GM12878 (cell line): Measurements from ENCODE around the gene GRM7. TPM values are rescaled to one million over a fixed set of nuclear protein-coding genes. Genes with fewer than 3 reads are reported as not detected.

ENCODE experiments used
- ATAC-seq: fragments of 200-7000 bp; cut with Tn5 transposase; 3 replicates; pipeline ENCODE4 v1.9.1; 2020; ENCODE audit warnings: mild to moderate bottlenecking, moderate library complexity
- BruUV-seq: library from RNA; stranded (reverse); fragments of 400-500 nt; replicated peaks from 2 replicates; lab custom pipeline; 2021; lab: Mats Ljungman, UMichigan
- CTCF ChIA-PET: fragments of 300-600 bp; sonication (Branson Sonifier 250); formaldehyde crosslinking; extraction: SDS; loops from one replicate; lab custom pipeline; 2021; ENCODE audit warnings: inconsistent platforms; lab: Yijun Ruan, JAX
- POLR2A ChIA-PET: fragments of 350-600 bp; formaldehyde crosslinking; extraction: SDS; loops from one replicate; lab custom pipeline; 2021; ENCODE audit warnings: inconsistent platforms; lab: Charles Lee
- RAD21 ChIA-PET: fragments of 300-600 bp; sonication (Branson Sonifier 250); formaldehyde crosslinking; loops from one replicate; lab custom pipeline; 2023; ENCODE audit warnings: antibody characterized with exemption; ENCODE audit not compliant: unreplicated experiment; lab: Charles Lee
- SMC1A ChIA-PET: fragments of 300-600 bp; sonication (Branson Sonifier 250); formaldehyde crosslinking; loops from one replicate; lab custom pipeline; 2023; ENCODE audit not compliant: unreplicated experiment, uncharacterized antibody; lab: Charles Lee
- DNase-seq: peaks from one replicate; pipeline ENCODE4 v3.0.0-alpha.2; 2011; ENCODE audit warnings: low read depth, low spot score
- FAIRE-seq: peaks from 3 replicates; lab custom pipeline; 2011; peaks lifted over from hg19 to GRCh38; lab: Jason Lieb, UNC
- H2AFZ ChIP-seq: 2 replicates; pipeline ENCODE4 v1.6.0; 2011; ENCODE audit warnings: low read depth, low read length, control low read depth; ENCODE audit not compliant: control insufficient read depth
- H3K27ac ChIP-seq: 2 replicates; pipeline ENCODE4 v1.5.1; 2011; ENCODE audit warnings: control low read depth; ENCODE audit not compliant: control insufficient read depth, insufficient read depth
- H3K27me3 ChIP-seq, 2 experiments: replicated peaks in 1 of 2; 2 replicates each; pipeline versions ENCODE4 v1.6.0 to v1.6.1; 2011; ENCODE audit warnings: low read length in 1 of 2; ENCODE audit not compliant: control insufficient read depth in 2 of 2, insufficient read depth in 2 of 2
- H3K36me3 ChIP-seq, 2 experiments: 2 replicates each; pipeline ENCODE4 v1.5.1; 2011; ENCODE audit warnings: low read length in 1 of 2; ENCODE audit not compliant: control insufficient read depth in 2 of 2, insufficient read depth in 2 of 2
- H3K4me1 ChIP-seq: 2 replicates; pipeline ENCODE4 v1.6.1; 2011; ENCODE audit warnings: mild to moderate bottlenecking, low read length, moderate library complexity, mixed read lengths; ENCODE audit not compliant: control insufficient read depth, insufficient read depth
- H3K4me2 ChIP-seq: 2 replicates; pipeline ENCODE4 v1.6.0; 2011; ENCODE audit warnings: control low read depth; ENCODE audit not compliant: control insufficient read depth, insufficient read depth
- H3K4me3 ChIP-seq: fragments of 200-600 bp; sonication (generic); 2 replicates; pipeline ENCODE4 v1.5.1; 2016
- H3K79me2 ChIP-seq: 2 replicates; pipeline ENCODE4 v1.6.0; 2011; ENCODE audit warnings: low read length; ENCODE audit not compliant: control insufficient read depth, insufficient read depth
- H3K9ac ChIP-seq: 2 replicates; pipeline ENCODE4 v1.8.0; 2011; ENCODE audit warnings: low read length, control low read depth, mixed read lengths; ENCODE audit not compliant: control insufficient read depth, insufficient read depth
- H3K9me3 ChIP-seq: replicated peaks from 3 replicates; pipeline ENCODE4 v1.5.1; 2011; ENCODE audit warnings: mild to moderate bottlenecking, low read length; ENCODE audit not compliant: control insufficient read depth, insufficient read depth
- H4K20me1 ChIP-seq: 2 replicates; pipeline ENCODE4 v1.6.0; 2011; ENCODE audit not compliant: control insufficient read depth, insufficient read depth
- CHD1 ChIP-seq: IDR thresholded peaks from 2 replicates; pipeline ENCODE4 v1.6.1; 2012; ENCODE audit warnings: low read depth, low read length, improper control_type of control experiment
- CHD2 ChIP-seq: IDR thresholded peaks from 2 replicates; pipeline ENCODE4 v1.6.1; 2011; ENCODE audit warnings: low read depth, low read length, improper control_type of control experiment, borderline replicate concordance
- ETV6 ChIP-seq, 2 experiments: fragments of 450-650 bp in 1 of 2; IDR thresholded peaks in 1 of 2; conservative IDR thresholded peaks in 1 of 2; 2 replicates each; pipeline ENCODE4 v1.6.1; 2014; ENCODE audit warnings: antibody characterized with exemption in 1 of 2, borderline replicate concordance in 1 of 2, low read depth in 1 of 2, mild to moderate bottlenecking in 1 of 2, moderate library complexity in 1 of 2
- IKZF1 ChIP-seq: fragments of 450-650 bp; conservative IDR thresholded peaks from 2 replicates; pipeline ENCODE4 v1.6.1; 2017; ENCODE audit warnings: antibody characterized with exemption, mild to moderate bottlenecking
- RCOR1 ChIP-seq: conservative IDR thresholded peaks from 2 replicates; pipeline ENCODE4 v1.6.1; 2012; ENCODE audit warnings: low read depth, low read length, improper control_type of control experiment
- RUNX3 ChIP-seq: IDR thresholded peaks from 2 replicates; pipeline ENCODE4 v1.6.1; 2012; ENCODE audit warnings: low read length, inconsistent platforms
- SIN3A ChIP-seq: IDR thresholded peaks from 2 replicates; pipeline ENCODE4 v1.6.1; 2012; ENCODE audit warnings: low read depth, low read length, improper control_type of control experiment
- SIX5 ChIP-seq: IDR thresholded peaks from 2 replicates; pipeline ENCODE4 v1.6.1; 2011; ENCODE audit warnings: mild to moderate bottlenecking, low read depth, low read length, moderate library complexity; ENCODE audit not compliant: severe bottlenecking
- SMC3 ChIP-seq: IDR thresholded peaks from 2 replicates; pipeline ENCODE4 v1.6.1; 2011; ENCODE audit warnings: low read length, improper control_type of control experiment, borderline replicate concordance
- SREBF2 ChIP-seq: IDR thresholded peaks from 2 replicates; pipeline ENCODE4 v1.6.1; 2012; ENCODE audit warnings: mild to moderate bottlenecking, low read length
- WRNIP1 ChIP-seq: IDR thresholded peaks from 2 replicates; pipeline ENCODE4 v1.6.1; 2011; ENCODE audit warnings: low read depth, low read length, improper control_type of control experiment, borderline replicate concordance
- WGBS: methylation state at CpG from one replicate; pipeline ENCODE4 v1.1.6; 2016; ENCODE audit warnings: low lambda C conversion rate; ENCODE audit not compliant: insufficient replicate concordance, insufficient coverage; ENCODE audit errors: missing lambda C conversion rate; 5-methylcytosine and 5-hydroxymethylcytosine counted together
- in situ Hi-C: fragments of 300-500 bp; cut with MboI; formaldehyde crosslinking; loops from 9 replicates; pipeline ENCODE4 v1.14.3; 2018; ENCODE audit warnings: mixed read lengths
- intact Hi-C: fragments of 100-400 bp; cut with micrococcal nuclease; formaldehyde crosslinking; loops from one replicate; pipeline ENCODE4 v1.14.2; 2022; ENCODE audit not compliant: unreplicated experiment
- polyA plus RNA-seq, 11 experiments: library from polyadenylated mRNA; depleted of rRNA in 4 of 11; unstranded in 6 of 11; stranded (reverse) in 5 of 11; fragments of >200 nt; fragmentation: Nextera tagmentation in 4 of 11; fragmentation: Illumina TruSeq in 1 of 11; extraction: Ambion mirVana in 4 of 11; extraction: Trizol in 1 of 11; gene quantifications; 1 replicate in 1 of 11; 2 replicates in 10 of 11; pipeline versions ENCODE4 v1.2.1 to v1.2.3, GENCODE V29; 2011 to 2016; ENCODE audit warnings: inconsistent platforms in 2 of 11, missing spikeins in 2 of 11, low read depth in 1 of 11
- total RNA-seq, 4 experiments: library from RNA; depleted of rRNA in 3 of 4; stranded (reverse); fragments of >200 nt in 3 of 4; fragmentation: Illumina TruSeq in 1 of 4; extraction: Trizol in 1 of 4; gene quantifications; 2 replicates each; pipeline versions ENCODE4 v1.2.1 to v1.2.3, GENCODE V29; 2013 to 2021
- TF ChIP-seq, protein P1 (sequence below): IDR thresholded peaks from 2 replicates; pipeline ENCODE4 v1.6.1; 2011; ENCODE audit warnings: low read depth, low read length, improper control_type of control experiment, borderline replicate concordance
- TF ChIP-seq, protein P2 (sequence below): fragments of 150-350 bp; IDR thresholded peaks from 2 replicates; pipeline ENCODE4 v1.6.1; 2016; ENCODE audit warnings: low read depth, low read length

The GRM7 gene
- total and polyA plus RNA-seq, 10 of the 15 experiments (the other 5 are each of a cell fraction or from before 2014, with no cell fraction given): not detected

- in situ Hi-C loops (no loop called here), intact Hi-C loops (no loop called here)
- Histone ChIP-seq H3K9ac (no peak overlapping the region), H3K9me3 (no peaks in the 10 kb centered on the region), H2AFZ (no peak overlapping the region), H3K4me2 (no peak overlapping the region), H3K27ac (no peak overlapping the region), H3K79me2 (no peaks in the 10 kb centered on the region), H3K27me3 (no peaks in the 10 kb centered on the region), H3K36me3 (no peaks in the 10 kb centered on the region), H4K20me1 (no peaks in the 10 kb centered on the region), H3K4me3 (no peak overlapping the region), H3K4me1 (no peaks in the 10 kb centered on the region)
- RAD21 ChIA-PET: no interaction called here
- TF ChIP-seq RUNX3 (no peak), WRNIP1 (no peak), ETV6 (conservative IDR thresholded peaks at IDR 0.05 in 1 of 2, IDR thresholded peaks at IDR 0.05 in 1 of 2; ENCODE audit: borderline replicate concordance in 1 of 2, low read depth in 1 of 2) (no peak), SREBF2 (no peak), CHD2 (no peak), CHD1 (no peak), SMC3 (no peak), SIX5 (no peak), RCOR1 (no peak), SIN3A (no peak), IKZF1 (no peak)
- TF ChIP-seq, protein P1, sequence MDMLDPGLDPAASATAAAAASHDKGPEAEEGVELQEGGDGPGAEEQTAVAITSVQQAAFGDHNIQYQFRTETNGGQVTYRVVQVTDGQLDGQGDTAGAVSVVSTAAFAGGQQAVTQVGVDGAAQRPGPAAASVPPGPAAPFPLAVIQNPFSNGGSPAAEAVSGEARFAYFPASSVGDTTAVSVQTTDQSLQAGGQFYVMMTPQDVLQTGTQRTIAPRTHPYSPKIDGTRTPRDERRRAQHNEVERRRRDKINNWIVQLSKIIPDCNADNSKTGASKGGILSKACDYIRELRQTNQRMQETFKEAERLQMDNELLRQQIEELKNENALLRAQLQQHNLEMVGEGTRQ: no peak
- TF ChIP-seq, protein P2, sequence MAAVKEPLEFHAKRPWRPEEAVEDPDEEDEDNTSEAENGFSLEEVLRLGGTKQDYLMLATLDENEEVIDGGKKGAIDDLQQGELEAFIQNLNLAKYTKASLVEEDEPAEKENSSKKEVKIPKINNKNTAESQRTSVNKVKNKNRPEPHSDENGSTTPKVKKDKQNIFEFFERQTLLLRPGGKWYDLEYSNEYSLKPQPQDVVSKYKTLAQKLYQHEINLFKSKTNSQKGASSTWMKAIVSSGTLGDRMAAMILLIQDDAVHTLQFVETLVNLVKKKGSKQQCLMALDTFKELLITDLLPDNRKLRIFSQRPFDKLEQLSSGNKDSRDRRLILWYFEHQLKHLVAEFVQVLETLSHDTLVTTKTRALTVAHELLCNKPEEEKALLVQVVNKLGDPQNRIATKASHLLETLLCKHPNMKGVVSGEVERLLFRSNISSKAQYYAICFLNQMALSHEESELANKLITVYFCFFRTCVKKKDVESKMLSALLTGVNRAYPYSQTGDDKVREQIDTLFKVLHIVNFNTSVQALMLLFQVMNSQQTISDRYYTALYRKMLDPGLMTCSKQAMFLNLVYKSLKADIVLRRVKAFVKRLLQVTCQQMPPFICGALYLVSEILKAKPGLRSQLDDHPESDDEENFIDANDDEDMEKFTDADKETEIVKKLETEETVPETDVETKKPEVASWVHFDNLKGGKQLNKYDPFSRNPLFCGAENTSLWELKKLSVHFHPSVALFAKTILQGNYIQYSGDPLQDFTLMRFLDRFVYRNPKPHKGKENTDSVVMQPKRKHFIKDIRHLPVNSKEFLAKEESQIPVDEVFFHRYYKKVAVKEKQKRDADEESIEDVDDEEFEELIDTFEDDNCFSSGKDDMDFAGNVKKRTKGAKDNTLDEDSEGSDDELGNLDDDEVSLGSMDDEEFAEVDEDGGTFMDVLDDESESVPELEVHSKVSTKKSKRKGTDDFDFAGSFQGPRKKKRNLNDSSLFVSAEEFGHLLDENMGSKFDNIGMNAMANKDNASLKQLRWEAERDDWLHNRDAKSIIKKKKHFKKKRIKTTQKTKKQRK: no peak
- BruUV-seq: no TSS peak
- FAIRE-seq (no peak), DNase-seq (no peak), ATAC-seq (no peak)
- CTCF ChIA-PET: no interaction called here
- SMC1A ChIA-PET: interaction anchor here (1.1 to 1.6 kb wide), 2 partner anchors 9 to 16 kb away, joined by 3 to 6 read pairs; no protein-coding TSS in a partner anchor
- WGBS: 70% methylated on average over 4 of the region's 4 CpGs
- POLR2A ChIA-PET: no interaction called here
These were observed 329.2 kb downstream of the GRM7 start for GRCh38 chr3:7190095-7190494.
